ENCODE results near the gene AGAP1.

DNA sequence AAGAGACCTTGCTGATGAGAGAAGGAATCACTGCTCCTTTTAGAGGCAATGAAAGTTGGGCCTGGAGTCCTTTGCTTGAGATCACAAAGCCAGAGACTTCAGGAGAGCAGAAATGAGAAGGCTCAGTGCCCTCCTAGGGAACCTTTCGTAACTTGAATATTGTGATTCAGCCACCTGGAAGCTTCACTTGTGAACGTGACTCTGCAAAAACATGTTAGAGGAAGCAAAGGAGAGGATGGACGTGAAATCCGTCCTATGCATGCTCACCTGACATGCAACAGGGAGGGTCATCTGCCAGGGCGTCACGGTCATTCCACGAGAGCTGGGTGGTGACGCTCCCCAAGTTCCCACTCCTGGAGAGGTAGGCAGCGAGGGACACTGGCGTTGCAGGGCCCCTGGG, 243.6 kb downstream of the AGAP1 start:
- TF ChIP-seq, protein P1, sequence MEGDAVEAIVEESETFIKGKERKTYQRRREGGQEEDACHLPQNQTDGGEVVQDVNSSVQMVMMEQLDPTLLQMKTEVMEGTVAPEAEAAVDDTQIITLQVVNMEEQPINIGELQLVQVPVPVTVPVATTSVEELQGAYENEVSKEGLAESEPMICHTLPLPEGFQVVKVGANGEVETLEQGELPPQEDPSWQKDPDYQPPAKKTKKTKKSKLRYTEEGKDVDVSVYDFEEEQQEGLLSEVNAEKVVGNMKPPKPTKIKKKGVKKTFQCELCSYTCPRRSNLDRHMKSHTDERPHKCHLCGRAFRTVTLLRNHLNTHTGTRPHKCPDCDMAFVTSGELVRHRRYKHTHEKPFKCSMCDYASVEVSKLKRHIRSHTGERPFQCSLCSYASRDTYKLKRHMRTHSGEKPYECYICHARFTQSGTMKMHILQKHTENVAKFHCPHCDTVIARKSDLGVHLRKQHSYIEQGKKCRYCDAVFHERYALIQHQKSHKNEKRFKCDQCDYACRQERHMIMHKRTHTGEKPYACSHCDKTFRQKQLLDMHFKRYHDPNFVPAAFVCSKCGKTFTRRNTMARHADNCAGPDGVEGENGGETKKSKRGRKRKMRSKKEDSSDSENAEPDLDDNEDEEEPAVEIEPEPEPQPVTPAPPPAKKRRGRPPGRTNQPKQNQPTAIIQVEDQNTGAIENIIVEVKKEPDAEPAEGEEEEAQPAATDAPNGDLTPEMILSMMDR (IDR thresholded peaks at IDR 0.05), result no peak
- no peak for TF ChIP-seq POLR2AphosphoS5 (IDR thresholded peaks at IDR 0.05; ENCODE audit: insufficient read depth in 1 of 2, low read depth in 1 of 2)
- TF ChIP-seq POLR2A (IDR thresholded peaks at IDR 0.05), result no peak

Measured in vagina (tissue), 2 donors.